HepG2 (cell line): ENCODE results near the gene BLVRB. TPM values are rescaled to one million over a fixed set of nuclear protein-coding genes. Genes with fewer than 3 reads are reported as not detected.

ENCODE experiments used
- CENPBD1 ChIP-seq: sonication (generic); formaldehyde crosslinking; IDR thresholded peaks from 2 replicates; pipeline ENCODE4 v1.8.0; 2022; ENCODE audit warnings: missing genetic modification reagents, low read depth, mild to moderate bottlenecking, borderline replicate concordance
- DDIT3 ChIP-seq: sonication (generic); formaldehyde crosslinking; IDR thresholded peaks from 2 replicates; pipeline ENCODE4 v1.4.0; 2020; ENCODE audit warnings: mild to moderate bottlenecking, missing genetic modification reagents
- DZIP1 ChIP-seq: sonication (generic); formaldehyde crosslinking; IDR thresholded peaks from 2 replicates; pipeline ENCODE4 v1.5.0; 2020; ENCODE audit warnings: mild to moderate bottlenecking, missing genetic modification reagents
- ELF3 ChIP-seq: IDR thresholded peaks from 2 replicates; pipeline ENCODE4 v1.6.1; 2016; ENCODE audit warnings: missing genetic modification reagents, missing compliant biosample characterization
- ELK4 ChIP-seq: sonication (generic); formaldehyde crosslinking; IDR thresholded peaks from 2 replicates; pipeline ENCODE4 v1.9.0; 2021; ENCODE audit warnings: missing genetic modification reagents, borderline replicate concordance
- FOXA3 ChIP-seq: IDR thresholded peaks from 2 replicates; pipeline ENCODE4 v1.6.1; 2016; ENCODE audit warnings: missing genetic modification reagents, missing compliant biosample characterization
- HMG20B ChIP-seq: conservative IDR thresholded peaks from 2 replicates; pipeline ENCODE4 v1.6.1; 2016; ENCODE audit warnings: missing genetic modification reagents, missing compliant biosample characterization
- MXD4 ChIP-seq: IDR thresholded peaks from 2 replicates; pipeline ENCODE4 v1.6.1; 2016; ENCODE audit warnings: mild to moderate bottlenecking, missing biosample characterization, missing genetic modification reagents
- RARA ChIP-seq: IDR thresholded peaks from 2 replicates; pipeline ENCODE4 v1.6.1; 2016; ENCODE audit warnings: missing genetic modification reagents, missing compliant biosample characterization
- REXO4 ChIP-seq: sonication (generic); formaldehyde crosslinking; IDR thresholded peaks from 2 replicates; pipeline ENCODE4 v1.8.0; 2022; ENCODE audit warnings: missing genetic modification reagents, mild to moderate bottlenecking, borderline replicate concordance
- SRSF1 ChIP-seq: fragments of 200-400 bp; formaldehyde crosslinking; optimal IDR thresholded peaks from 2 replicates; pipeline ENCODE3; 2017; ENCODE audit warnings: mild to moderate bottlenecking, low read depth, low read length, moderate library complexity
- THRA ChIP-seq: sonication (generic); formaldehyde crosslinking; IDR thresholded peaks from 2 replicates; pipeline ENCODE4 v1.4.0; 2020; ENCODE audit warnings: missing genetic modification reagents, borderline replicate concordance
- THYN1 ChIP-seq: sonication (generic); formaldehyde crosslinking; IDR thresholded peaks from 2 replicates; pipeline ENCODE4 v1.8.1; 2023; ENCODE audit warnings: low read depth, mild to moderate bottlenecking, moderate library complexity, missing genetic modification reagents, borderline replicate concordance
- ZBTB3 ChIP-seq: sonication (generic); formaldehyde crosslinking; IDR thresholded peaks from 2 replicates; pipeline ENCODE4 v1.4.0; 2020; ENCODE audit warnings: low read depth, mild to moderate bottlenecking, moderate library complexity, missing genetic modification reagents, borderline replicate concordance
- ZNF367 ChIP-seq: sonication (generic); formaldehyde crosslinking; IDR thresholded peaks from 2 replicates; pipeline ENCODE4 v1.4.0; 2020; ENCODE audit warnings: missing genetic modification reagents, borderline replicate concordance
- ZNF770 ChIP-seq: sonication (generic); formaldehyde crosslinking; IDR thresholded peaks from 2 replicates; pipeline ENCODE4 v1.5.0; 2020; ENCODE audit warnings: mild to moderate bottlenecking, missing genetic modification reagents
- ZSCAN21 ChIP-seq: sonication (generic); formaldehyde crosslinking; IDR thresholded peaks from 2 replicates; pipeline ENCODE4 v1.8.0; 2022; ENCODE audit warnings: mild to moderate bottlenecking, missing genetic modification reagents, moderate library complexity, borderline replicate concordance
- ZXDC ChIP-seq: sonication (generic); formaldehyde crosslinking; IDR thresholded peaks from 2 replicates; pipeline ENCODE4 v1.5.0; 2020; ENCODE audit warnings: mild to moderate bottlenecking, missing genetic modification reagents
- polyA plus RNA-seq, 8 experiments: library from polyadenylated mRNA; depleted of rRNA in 3 of 8; stranded (reverse) in 7 of 8; unstranded in 1 of 8; fragments of >200 nt; fragmentation: Illumina TruSeq in 4 of 8; extraction: Trizol in 4 of 8; gene quantifications; 2 replicates each; pipeline versions ENCODE4 v1.2.1 to v1.2.3, GENCODE V29; 2011 to 2016; ENCODE audit warnings: low read depth in 4 of 8, missing spikeins in 1 of 8, mixed read lengths in 1 of 8; ENCODE audit not compliant: insufficient read depth in 1 of 8
- total RNA-seq, 5 experiments: library from RNA; depleted of rRNA; stranded (reverse); fragments of >200 nt; fragmentation: Illumina TruSeq; extraction: Trizol; gene quantifications; 2 replicates each; pipeline ENCODE4 v1.2.3, GENCODE V29; 2016; ENCODE audit warnings: low read depth in 1 of 5

Gene BLVRB
- total and polyA plus RNA-seq, 2 of the 13 experiments (the other 11 are each of a cell fraction or from before 2014, with no cell fraction given): 25.9 to 51.4 TPM

- TF ChIP-seq ZXDC (CRISPR knock-in tag) (no peak), SRSF1 (no peak), ZSCAN21 (CRISPR knock-in tag) (0 out of 2 replicates have a peak, but pooled peaks have one; percentile 45), MXD4 (CRISPR knock-in tag) (no peak), ZNF770 (CRISPR knock-in tag) (0 out of 2 replicates have a peak, but pooled peaks have one; percentile 12), HMG20B (no peak), DDIT3 (CRISPR knock-in tag) (no peak), REXO4 (no peak), DZIP1 (CRISPR knock-in tag) (no peak), ELF3 (CRISPR knock-in tag) (no peak), FOXA3 (CRISPR knock-in tag) (peak; percentile 58; the same call in 1 of the 2 replicates), RARA (peak; percentile 70), THRA (CRISPR knock-in tag) (peak; percentile 58; the same call in 1 of the 2 replicates), THYN1 (no peak), ELK4 (CRISPR knock-in tag) (no peak), CENPBD1 (CRISPR knock-in tag) (no peak), ZBTB3 (CRISPR knock-in tag) (no peak), ZNF367 (no peak)
Observed at GRCh38 chr19:40461669-40462221, 3.8 kb downstream of the BLVRB start (continued).
